T1000 (cell line): ENCODE data around the gene OR2T29.
"Not testable (repeated sequence)": the region's sequence is repeated elsewhere in the genome, so short reads cannot be mapped to it uniquely, and the experiment has no call there.

Source experiments
- DNase-seq: peaks from one replicate; lab custom pipeline; 2025; ENCODE audit warnings: mixed read lengths; lab: John Stamatoyannopoulos, UW

Gene OR2T29

DNA sequence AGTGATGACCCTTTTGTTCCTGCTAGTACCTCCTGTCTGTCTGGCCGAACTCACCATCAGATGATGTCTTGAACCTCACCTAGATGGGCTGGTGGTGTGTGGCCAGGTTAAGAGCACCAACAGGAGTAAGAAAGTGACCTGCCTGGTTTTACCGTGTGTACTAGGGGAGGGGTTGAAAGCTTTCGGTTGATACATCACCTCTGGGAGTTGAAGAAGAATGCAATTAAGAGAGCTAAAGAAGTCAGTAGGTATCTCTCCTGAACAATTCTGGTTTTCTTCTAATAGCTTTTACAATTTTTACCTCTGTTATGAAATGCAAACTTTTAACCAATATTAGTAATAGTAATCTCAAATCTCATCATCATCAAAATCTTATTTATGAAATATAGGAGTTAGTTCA, at the start of gene OR2T29:
Gene OR2T29 (minus strand): TSS at position 101 of the 400 bp plus-strand sequence. CDS start 3,281 bp downstream, outside the sequence.
- not testable (repeated sequence) for DNase-seq

- DNase-seq, result no peak
Observed at GRCh38 chr1:248611883-248612414, 49.4 kb upstream of the OR2T29 start.

DNA sequence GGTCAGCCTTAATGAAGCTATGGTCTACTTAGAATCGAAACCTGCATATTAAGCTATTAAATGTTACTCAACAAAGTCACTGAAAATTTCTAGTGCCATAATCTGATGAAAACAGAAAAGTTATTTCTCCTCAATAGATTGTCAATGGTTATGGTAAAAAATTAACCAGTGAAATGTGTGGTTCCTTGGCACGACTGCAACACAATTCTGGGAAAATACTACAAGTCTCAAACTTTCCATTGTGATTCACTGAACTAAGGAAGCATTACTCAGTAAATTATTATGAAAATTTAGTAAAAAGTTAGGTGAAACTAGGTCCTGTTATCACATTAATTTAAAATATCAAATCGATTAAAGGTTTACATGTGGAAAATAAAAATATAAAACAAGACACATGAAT, 47.7 kb upstream of the OR2T29 start:
- no peak for DNase-seq

DNA sequence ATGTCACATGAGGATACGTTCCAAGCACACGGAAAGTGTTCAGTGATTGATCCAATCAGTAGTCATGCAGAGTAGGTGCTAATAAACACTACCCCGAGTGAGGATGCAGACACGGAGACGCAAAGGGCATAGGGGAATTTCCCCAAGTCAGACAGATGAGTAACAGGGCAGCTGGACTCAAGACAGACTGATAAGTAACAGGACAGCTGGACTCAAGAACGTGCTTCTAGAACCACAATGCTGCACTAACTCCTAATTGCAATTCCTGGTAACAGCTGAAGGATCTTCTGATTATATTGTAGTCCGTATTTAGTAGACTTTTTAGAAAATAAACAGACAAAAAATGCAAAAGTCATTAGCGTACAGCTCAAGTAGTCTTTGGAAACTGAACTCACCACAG, 36.8 kb upstream of the OR2T29 start:
- no peak for DNase-seq

- DNase-seq, result no peak
Observed at GRCh38 chr1:248597589-248597988, 35.0 kb upstream of the OR2T29 start, which contains the start of gene OR2T10. Gene OR2T10, minus strand, starts transcription at chr1:248597700. Its CDS starts 3,932 bp downstream, at chr1:248593768.

DNA sequence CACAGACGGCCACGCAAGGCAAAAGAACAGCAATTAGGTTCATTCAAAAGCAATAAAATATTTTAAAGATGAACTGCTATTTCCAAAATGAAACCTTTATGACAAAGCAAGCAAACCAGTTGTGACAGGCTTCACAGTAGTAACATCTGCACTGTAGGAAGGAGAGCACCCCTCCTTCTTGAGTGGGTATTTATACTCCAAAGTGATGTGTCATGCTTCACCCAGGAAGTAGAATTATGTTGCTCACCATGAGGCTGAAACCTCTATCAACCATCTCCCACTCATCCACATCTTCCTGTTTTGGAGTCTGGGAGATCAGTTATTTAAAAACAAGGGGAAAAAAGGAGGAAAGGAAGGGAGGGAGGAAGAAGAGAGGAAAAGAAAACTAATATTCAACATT, 34.0 kb upstream of the OR2T29 start:
- no peak for DNase-seq

DNA sequence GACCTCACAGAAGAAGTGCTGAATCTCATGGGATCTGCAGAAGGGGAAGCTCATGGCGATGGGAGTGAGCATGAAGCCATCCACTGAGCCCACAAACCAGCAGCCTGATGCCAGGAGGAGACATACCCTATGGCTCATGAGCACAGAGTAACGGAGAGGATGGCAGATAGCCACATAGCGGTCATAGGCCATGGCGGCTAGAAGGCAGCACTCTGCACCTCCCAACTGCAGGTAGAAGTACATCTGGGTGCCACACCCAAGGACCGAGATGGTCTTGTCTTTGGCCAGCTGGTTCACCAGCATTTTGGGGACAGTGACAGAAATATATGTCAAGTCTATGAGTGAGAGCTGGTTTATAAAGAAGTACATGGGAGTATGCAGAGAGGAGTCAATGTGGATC, 30.7 kb upstream of the OR2T29 start:
- DNase-seq, result no peak

DNA sequence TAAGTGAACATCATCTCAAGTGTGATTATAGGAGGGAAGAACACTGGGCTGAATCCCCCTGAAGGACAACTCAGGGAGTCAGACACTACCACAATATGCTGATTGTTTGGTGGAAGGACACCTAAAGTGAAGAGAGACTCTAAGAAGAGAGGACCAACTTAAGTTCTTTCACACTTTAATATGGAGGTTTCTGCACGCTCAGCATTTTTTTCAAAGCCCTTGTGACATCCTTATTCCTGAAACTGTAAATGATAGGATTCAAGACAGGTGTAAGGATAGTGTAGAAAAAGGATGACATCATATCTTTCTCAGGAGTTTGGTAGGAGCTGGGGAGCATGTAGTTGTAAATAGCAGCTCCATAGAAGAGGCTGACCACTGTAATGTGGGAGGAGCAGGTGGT, 30.1 kb upstream of the OR2T29 start:
- DNase-seq, result no peak

DNA sequence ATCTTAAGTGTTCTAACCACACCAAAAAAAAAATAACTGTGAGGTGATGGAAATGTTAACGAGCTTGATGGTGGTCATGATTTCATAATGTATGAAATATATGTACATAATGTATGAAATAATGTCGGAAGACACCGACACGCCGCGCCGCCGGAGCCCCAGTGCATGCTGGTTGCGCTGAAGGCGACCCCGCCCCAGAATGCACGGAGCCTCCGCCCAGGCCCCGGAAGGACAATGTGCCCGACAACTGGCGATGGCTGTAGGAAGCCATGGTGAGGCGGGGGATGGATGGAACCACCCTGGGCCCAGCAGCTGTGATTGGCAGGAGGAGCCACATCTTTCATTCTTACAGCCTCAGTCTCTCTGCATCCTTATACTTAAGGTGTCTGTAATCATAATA, 27.5 kb upstream of the OR2T29 start:
- no peak for DNase-seq

DNA sequence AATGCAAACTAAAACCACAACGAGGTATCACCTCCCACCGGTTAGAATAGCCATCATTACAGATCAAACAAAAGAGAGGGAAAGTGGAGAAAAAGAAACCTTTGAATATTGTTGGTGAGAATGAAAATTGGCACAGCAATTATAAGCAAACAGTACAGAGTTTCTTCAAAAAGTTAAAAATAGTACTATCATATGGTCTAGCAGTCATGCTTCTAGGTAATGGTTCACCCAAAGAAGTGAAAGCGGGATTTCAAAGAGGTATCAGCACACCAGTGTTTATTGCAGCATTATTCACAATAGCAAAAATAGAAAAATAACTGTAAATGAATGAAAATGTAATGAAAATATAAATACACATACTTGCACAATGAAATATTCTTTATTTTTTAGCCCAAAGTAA, 26.8 kb upstream of the OR2T29 start:
- DNase-seq, result no peak

GRCh38 chr1:248585266-248585665, 22.7 kb upstream of the OR2T29 start:
- no peak for DNase-seq

DNA sequence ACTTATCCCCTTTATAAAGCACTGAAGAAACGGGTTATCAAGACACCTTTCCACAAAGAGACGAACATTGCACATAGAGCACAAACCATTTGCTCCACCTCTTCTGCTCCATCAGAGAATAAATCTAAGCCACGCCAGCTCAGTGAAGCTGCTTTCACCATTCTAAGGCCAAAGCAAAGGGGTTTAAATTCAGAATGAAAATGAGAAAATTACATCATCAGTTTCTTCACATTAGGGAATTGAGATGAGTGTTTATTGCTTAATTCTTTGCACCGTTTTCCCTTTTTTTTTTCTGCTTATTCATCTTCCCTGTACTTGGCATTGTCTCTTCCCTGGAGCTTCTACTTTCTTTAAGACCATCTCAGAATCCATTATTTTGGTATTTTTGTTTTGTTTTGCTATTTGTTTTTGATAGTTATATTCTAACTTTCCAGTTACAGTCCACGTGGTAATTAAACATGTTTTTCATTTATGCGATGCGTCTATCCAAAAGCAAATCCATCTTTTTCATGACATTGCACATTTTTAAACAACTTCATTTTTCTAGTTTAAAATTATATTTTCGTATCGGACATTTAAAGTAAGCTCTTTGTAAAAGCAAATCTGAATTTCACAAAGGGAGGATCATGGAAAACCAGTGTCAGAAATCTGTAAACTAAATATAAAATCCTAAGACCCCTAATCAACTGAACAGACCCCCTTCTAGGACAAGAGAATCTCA, 13.8 kb upstream of the OR2T29 start:
- no peak for DNase-seq

- not testable (repeated sequence) for DNase-seq
Observed at GRCh38 chr1:248574657-248575056, 12.1 kb upstream of the OR2T29 start, which contains the start of gene OR2T34. Gene OR2T34, minus strand, starts transcription at chr1:248574757. Its CDS starts 0 bp downstream, at chr1:248574757.

DNA sequence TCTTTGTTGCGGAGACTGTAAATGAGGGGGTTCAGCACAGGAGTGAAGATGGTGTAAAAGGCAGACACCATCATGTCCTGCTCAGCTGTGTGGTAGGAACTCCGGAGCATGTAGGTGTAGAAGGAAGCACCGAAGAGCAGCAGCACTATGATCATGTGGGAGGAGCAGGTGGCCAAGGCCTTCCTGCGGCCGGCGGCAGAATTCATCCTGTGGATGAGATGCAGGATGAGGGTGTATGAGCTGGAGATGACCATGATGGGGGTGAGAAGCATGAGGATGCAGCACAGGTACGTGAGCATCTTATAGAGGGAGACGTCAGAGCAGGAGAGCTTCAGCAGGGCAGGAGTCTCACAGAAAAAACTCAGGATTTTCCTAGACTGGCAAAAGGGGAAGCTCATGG, 11.3 kb upstream of the OR2T29 start:
- DNase-seq, result not testable (repeated sequence)

DNA sequence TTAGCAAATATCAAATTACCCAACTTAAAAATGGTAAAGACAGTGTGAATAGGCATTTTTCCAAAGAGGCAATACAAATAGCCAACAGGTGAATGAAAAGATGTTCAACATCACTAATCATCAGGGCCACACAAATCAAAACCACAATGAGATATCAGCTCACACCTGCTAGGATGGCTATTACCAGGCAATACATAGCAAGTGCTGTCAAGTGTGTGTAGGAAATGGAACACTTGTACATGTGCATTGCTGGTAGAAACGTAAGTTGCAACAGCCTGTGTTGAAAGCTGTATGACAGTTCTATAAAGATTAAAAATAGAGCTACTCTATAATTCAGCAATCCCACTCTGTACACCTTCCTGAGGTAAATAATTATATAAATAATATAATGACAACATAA, 9.5 kb upstream of the OR2T29 start:
- not testable (repeated sequence) for DNase-seq

DNA sequence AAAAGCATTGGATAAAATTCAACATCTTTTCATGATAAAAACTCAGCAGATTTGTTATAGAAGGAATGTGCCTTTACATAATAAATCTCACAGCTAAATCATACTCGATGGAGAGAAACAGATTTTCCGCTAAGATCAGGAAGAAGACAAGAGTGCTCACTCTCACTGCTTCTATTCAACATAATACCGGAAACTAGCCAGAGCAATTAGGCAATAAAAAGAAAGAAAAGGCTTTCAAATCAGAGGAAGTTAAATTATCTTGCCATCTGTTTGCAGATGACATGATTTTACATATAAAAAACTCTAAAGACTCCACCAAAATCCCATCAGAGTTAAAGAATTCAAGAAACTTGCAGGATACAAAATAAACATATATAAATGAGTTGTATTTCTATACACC, 8.2 kb upstream of the OR2T29 start:
- not testable (repeated sequence) for DNase-seq

DNA sequence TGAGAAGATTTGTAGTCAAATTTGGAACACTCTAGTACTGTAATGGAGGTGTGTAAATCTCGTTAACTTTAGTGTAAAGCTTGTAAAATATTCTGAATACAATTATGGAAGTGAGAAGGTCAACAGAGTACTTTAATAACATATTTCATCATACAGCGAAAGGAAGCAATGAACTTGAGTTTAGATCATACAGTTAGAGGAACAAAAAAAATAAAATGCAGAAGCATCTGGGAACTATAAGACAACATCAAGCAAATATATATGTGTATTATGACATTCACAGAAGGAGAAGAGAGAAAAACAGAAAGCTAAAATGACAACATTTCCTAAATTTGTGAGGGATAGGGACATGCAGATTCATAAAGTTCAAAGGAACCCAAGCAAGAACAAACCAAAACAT, 6.5 kb upstream of the OR2T29 start:
- DNase-seq, result not testable (repeated sequence)

GRCh38 chr1:248565530-248566373, 3.2 kb upstream of the OR2T29 start:
- DNase-seq, result not testable (repeated sequence)

DNA sequence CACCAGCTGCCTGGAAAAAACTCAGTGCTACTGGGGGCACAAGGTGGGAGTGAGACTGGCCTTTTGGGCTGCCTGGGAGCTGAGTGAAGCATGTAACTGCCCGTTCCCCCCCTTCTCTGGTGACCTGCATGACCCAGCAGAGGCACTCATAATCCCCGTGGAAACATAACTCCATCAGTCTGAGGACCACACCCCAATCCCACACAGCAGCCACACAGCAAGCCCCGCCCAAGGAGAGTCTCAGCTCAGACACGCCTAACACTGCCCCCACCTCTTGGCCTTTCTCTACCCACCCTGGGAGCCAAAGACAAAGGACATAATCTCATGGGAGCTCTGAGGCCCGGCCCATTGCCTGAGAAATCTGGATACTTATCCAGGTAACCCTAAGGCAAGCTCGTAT, 11.5 kb downstream of the OR2T29 start:
- not testable (repeated sequence) for DNase-seq

DNA sequence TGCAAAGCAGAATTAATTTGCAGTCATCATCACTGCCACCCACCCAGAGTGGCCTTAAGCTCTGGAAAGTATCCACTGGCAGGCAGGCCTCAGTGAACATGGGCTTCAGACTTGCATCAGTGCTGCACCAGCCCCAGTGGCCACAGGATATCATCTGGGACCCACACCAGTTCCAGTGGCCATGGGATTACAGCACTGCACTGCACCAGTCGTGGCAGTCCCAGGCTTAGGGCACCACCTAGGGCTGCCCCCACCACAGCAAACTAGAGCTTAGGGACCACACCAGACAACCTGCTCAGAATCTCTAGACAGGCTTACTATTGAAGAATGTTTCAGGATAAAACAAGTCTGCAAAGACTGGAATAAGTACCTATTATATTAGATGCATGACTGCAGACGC, 15.2 kb downstream of the OR2T29 start:
- DNase-seq, result not testable (repeated sequence)

DNA sequence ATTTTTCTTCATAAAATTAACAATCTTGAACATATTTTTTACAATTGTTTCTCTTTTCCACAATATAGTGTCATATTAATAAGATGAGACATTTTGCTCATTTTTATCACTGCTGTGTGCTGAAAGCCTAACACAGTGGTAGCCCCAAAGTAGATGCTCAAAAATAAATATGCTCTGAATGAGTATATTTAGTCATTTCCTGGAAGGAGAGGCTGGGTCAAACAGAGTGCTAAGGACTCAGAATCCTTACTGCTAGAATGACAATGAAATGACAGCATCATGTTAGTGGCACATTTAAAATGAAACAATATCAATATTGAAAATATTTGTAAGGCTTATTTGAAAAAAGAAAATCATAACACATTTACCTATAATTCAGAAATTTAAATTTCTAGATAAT, 25.1 kb downstream of the OR2T29 start:
- DNase-seq, result not testable (repeated sequence)

- DNase-seq, result no peak
Observed at GRCh38 chr1:248521856-248522255, 40.7 kb downstream of the OR2T29 start.

- not testable (repeated sequence) for DNase-seq
Observed at GRCh38 chr1:248510217-248510616, 52.4 kb downstream of the OR2T29 start.
